HG03558 (cell line): Measurements from ENCODE around the gene RPLP1.
"Not testable (repeated sequence)": the region's sequence is repeated elsewhere in the genome, so short reads cannot be mapped to it uniquely, and the experiment has no call there.

Experiments
- ATAC-seq: cut with Tn5 transposase; IDR thresholded peaks from one replicate; pipeline ENCODE4 v1.9.1; 2021; ENCODE audit warnings: moderate number of reproducible peaks; ENCODE audit not compliant: unreplicated experiment; ENCODE audit errors: extremely low read depth

The RPLP1 gene

GRCh38 chr15:69435985-69436384, 16.6 kb upstream of the RPLP1 start:
- no peak for ATAC-seq

GRCh38 chr15:69436951-69437350, 15.7 kb upstream of the RPLP1 start:
- no peak for ATAC-seq

- no peak for ATAC-seq
Observed at GRCh38 chr15:69439623-69440022, 13.0 kb upstream of the RPLP1 start.

- ATAC-seq = no peak
Observed at GRCh38 chr15:69443032-69443611, 9.5 kb upstream of the RPLP1 start.

GRCh38 chr15:69444686-69445085, 7.9 kb upstream of the RPLP1 start:
- ATAC-seq = no peak

GRCh38 chr15:69446953-69447352, 5.7 kb upstream of the RPLP1 start:
- ATAC-seq = no peak

- not testable (repeated sequence) for ATAC-seq
Observed at GRCh38 chr15:69450221-69450620, 2.4 kb upstream of the RPLP1 start.

- no peak for ATAC-seq
Observed at GRCh38 chr15:69450968-69451695, 1.5 kb upstream of the RPLP1 start.

GRCh38 chr15:69451951-69452691, 497 bp upstream of the RPLP1 start:
- ATAC-seq = peak; percentile 23

GRCh38 chr15:69454953-69455352, 2.3 kb downstream of the RPLP1 start:
- no peak for ATAC-seq

GRCh38 chr15:69456208-69457166, 3.9 kb downstream of the RPLP1 start:
- ATAC-seq = no peak

- no peak for ATAC-seq
Observed at GRCh38 chr15:69457304-69458280, 5.0 kb downstream of the RPLP1 start.

GRCh38 chr15:69459066-69459465, 6.4 kb downstream of the RPLP1 start:
- no peak for ATAC-seq

GRCh38 chr15:69460481-69460880, 7.9 kb downstream of the RPLP1 start:
- ATAC-seq = no peak

- ATAC-seq = no peak
Observed at GRCh38 chr15:69462030-69462492, 9.4 kb downstream of the RPLP1 start.

GRCh38 chr15:69462493-69463181, 10.0 kb downstream of the RPLP1 start:
- ATAC-seq = peak; percentile 57

GRCh38 chr15:69463182-69463756, 10.7 kb downstream of the RPLP1 start:
- ATAC-seq = no peak

- no peak for ATAC-seq
Observed at GRCh38 chr15:69465253-69465652, 12.6 kb downstream of the RPLP1 start.
